NB4 (cell line): ENCODE measurements around the gene FMN2.

Source experiments
- CTCF ChIP-seq: IDR thresholded peaks from one replicate; pipeline ENCODE4 v1.5.1; 2012; ENCODE audit warnings: low read depth, low read length
- MYC ChIP-seq: IDR thresholded peaks from 2 replicates; pipeline ENCODE4 v1.6.1; 2011; ENCODE audit warnings: low read depth, low read length
- TF ChIP-seq, protein P1 (sequence below): IDR thresholded peaks from 2 replicates; pipeline ENCODE4 v1.6.1; 2011; ENCODE audit warnings: low read depth, low read length

- no peak for TF ChIP-seq MYC
- TF ChIP-seq CTCF: no peak
- TF ChIP-seq, protein P1, sequence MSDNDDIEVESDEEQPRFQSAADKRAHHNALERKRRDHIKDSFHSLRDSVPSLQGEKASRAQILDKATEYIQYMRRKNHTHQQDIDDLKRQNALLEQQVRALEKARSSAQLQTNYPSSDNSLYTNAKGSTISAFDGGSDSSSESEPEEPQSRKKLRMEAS: no peak
Observed at GRCh38 chr1:240308096-240308495, 216.4 kb downstream of the FMN2 start.
